ENCODE results near the gene CLEC18A. TPM values are rescaled to one million over a fixed set of nuclear protein-coding genes. Genes with fewer than 3 reads are reported as not detected.

CLEC18A gene
- total and polyA plus RNA-seq, 2 experiments from 2014 or later: 0.09 to 0.55 TPM

- H3K9me3 ChIP-seq (ENCODE audit: low read depth): no peaks in the 10 kb centered on the region
- H3K27me3 ChIP-seq: no peaks in the 10 kb centered on the region
- H3K4me1 ChIP-seq (ENCODE audit: low read depth): no peaks in the 10 kb centered on the region
- H3K4me3 ChIP-seq: no peak overlapping the region
- no peak for DNase-seq (ENCODE audit: low read depth in 1 of 2, low spot score in 1 of 2)
- no peak overlapping the region for H3K27ac ChIP-seq
- TF ChIP-seq, protein P1, sequence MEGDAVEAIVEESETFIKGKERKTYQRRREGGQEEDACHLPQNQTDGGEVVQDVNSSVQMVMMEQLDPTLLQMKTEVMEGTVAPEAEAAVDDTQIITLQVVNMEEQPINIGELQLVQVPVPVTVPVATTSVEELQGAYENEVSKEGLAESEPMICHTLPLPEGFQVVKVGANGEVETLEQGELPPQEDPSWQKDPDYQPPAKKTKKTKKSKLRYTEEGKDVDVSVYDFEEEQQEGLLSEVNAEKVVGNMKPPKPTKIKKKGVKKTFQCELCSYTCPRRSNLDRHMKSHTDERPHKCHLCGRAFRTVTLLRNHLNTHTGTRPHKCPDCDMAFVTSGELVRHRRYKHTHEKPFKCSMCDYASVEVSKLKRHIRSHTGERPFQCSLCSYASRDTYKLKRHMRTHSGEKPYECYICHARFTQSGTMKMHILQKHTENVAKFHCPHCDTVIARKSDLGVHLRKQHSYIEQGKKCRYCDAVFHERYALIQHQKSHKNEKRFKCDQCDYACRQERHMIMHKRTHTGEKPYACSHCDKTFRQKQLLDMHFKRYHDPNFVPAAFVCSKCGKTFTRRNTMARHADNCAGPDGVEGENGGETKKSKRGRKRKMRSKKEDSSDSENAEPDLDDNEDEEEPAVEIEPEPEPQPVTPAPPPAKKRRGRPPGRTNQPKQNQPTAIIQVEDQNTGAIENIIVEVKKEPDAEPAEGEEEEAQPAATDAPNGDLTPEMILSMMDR (IDR thresholded peaks at IDR 0.05; ENCODE audit: low read depth, low read length): no peak
- no peaks in the 10 kb centered on the region for H3K36me3 ChIP-seq
Measured at GRCh38 chr16:69909760-69910159, 41.4 kb upstream of the CLEC18A start.

- H3K4me1 ChIP-seq (ENCODE audit: low read depth): no peaks in the 10 kb centered on the region
- no peaks in the 10 kb centered on the region for H3K36me3 ChIP-seq
- H3K9me3 ChIP-seq (ENCODE audit: low read depth): no peaks in the 10 kb centered on the region
- TF ChIP-seq, protein P1 (IDR thresholded peaks at IDR 0.05; ENCODE audit: low read depth, low read length): no peak
- no peaks in the 10 kb centered on the region for H3K27me3 ChIP-seq
- no peak overlapping the region for H3K4me3 ChIP-seq
- H3K27ac ChIP-seq: no peak overlapping the region
- no peak for DNase-seq (ENCODE audit: low read depth in 1 of 2, low spot score in 1 of 2)
Measured at GRCh38 chr16:69910964-69911363, 40.2 kb upstream of the CLEC18A start.

GRCh38 chr16:69916462-69916861, 34.7 kb upstream of the CLEC18A start:
- DNase-seq (ENCODE audit: low read depth in 1 of 2, low spot score in 1 of 2): no peak
- H3K9me3 ChIP-seq (ENCODE audit: low read depth): no peaks in the 10 kb centered on the region
- H3K27me3 ChIP-seq: no peaks in the 10 kb centered on the region
- H3K36me3 ChIP-seq: no peaks in the 10 kb centered on the region
- H3K27ac ChIP-seq: no peak overlapping the region
- TF ChIP-seq, protein P1 (IDR thresholded peaks at IDR 0.05; ENCODE audit: low read depth, low read length): no peak
- peaks cover 5% of the 10 kb centered on the region for H3K4me1 ChIP-seq (ENCODE audit: low read depth)
- no peak overlapping the region for H3K4me3 ChIP-seq

- Histone ChIP-seq H3K27ac (peak overlapping the region; percentile 20), H3K36me3 (no peaks in the 10 kb centered on the region), H3K4me3 (no peak overlapping the region), H3K27me3 (no peaks in the 10 kb centered on the region), H3K9me3 (ENCODE audit: low read depth) (no peaks in the 10 kb centered on the region), H3K4me1 (ENCODE audit: low read depth) (peaks cover 5% of the 10 kb centered on the region)
- TF ChIP-seq, protein P1 (IDR thresholded peaks at IDR 0.05; ENCODE audit: low read depth, low read length): no peak
- DNase-seq (ENCODE audit: low read depth in 1 of 2, low spot score in 1 of 2): no peak
Measured at GRCh38 chr16:69917311-69917710, 33.8 kb upstream of the CLEC18A start.

GRCh38 chr16:69917739-69918138, 33.4 kb upstream of the CLEC18A start:
- Histone ChIP-seq H3K9me3 (ENCODE audit: low read depth) (no peaks in the 10 kb centered on the region), H3K4me1 (ENCODE audit: low read depth) (peaks cover 5% of the 10 kb centered on the region), H3K27ac (peak overlapping the region; percentile 20), H3K27me3 (no peaks in the 10 kb centered on the region), H3K4me3 (no peak overlapping the region), H3K36me3 (no peaks in the 10 kb centered on the region)
- DNase-seq (ENCODE audit: low read depth in 1 of 2, low spot score in 1 of 2): peak in 1 of 2 donors; percentile 98
- TF ChIP-seq, protein P1 (IDR thresholded peaks at IDR 0.05; ENCODE audit: low read depth, low read length): no peak

DNA sequence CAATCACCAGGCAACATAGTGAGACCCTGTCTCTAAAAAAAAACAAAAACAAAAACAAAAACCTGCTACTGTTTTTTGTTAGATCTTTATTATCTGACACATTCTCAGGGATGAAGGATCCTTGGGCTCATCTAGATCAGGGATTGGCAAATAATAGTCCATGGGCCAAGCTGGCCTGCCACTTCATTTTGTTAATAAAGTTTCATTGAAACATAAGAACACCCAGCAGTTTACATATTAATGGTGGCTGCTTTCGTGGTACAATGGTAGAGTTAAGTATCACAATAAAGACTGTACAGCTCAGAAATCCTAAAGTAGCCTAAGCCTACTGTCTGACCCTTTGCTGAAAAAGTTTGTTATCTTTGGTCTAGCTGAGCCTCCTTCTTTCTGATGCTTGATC, 32.9 kb upstream of the CLEC18A start:
- TF ChIP-seq, protein P1 (IDR thresholded peaks at IDR 0.05; ENCODE audit: low read depth, low read length): no peak
- H3K27ac ChIP-seq: no peak overlapping the region
- no peaks in the 10 kb centered on the region for H3K36me3 ChIP-seq
- no peak overlapping the region for H3K4me3 ChIP-seq
- H3K27me3 ChIP-seq: no peaks in the 10 kb centered on the region
- DNase-seq (ENCODE audit: low read depth in 1 of 2, low spot score in 1 of 2): peak in 1 of 2 donors; percentile 45
- peaks cover 5% of the 10 kb centered on the region for H3K4me1 ChIP-seq (ENCODE audit: low read depth)
- no peaks in the 10 kb centered on the region for H3K9me3 ChIP-seq (ENCODE audit: low read depth)
